Measurements from ENCODE around the gene ZNF787.

DNA sequence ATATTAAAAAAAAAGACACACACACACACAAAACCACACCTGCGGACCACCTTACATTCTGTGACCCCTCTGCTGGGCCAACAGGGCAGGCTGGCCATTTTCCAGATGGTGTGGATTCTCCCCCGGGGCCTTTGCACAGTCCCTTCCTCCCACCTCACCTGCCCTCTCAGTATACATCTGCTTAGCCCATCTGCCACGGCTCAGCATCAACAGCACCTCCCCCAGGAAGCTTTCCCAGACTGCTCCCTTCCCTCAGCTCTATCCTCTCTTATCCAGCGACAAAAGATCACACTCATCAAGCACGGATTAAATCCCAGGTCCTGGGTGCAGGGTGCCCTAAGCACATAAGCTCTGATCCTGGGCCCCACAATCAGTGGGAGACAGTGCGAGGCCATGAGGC lies 4.5 kb downstream of the ZNF787 start:
- TF ChIP-seq, protein P1, sequence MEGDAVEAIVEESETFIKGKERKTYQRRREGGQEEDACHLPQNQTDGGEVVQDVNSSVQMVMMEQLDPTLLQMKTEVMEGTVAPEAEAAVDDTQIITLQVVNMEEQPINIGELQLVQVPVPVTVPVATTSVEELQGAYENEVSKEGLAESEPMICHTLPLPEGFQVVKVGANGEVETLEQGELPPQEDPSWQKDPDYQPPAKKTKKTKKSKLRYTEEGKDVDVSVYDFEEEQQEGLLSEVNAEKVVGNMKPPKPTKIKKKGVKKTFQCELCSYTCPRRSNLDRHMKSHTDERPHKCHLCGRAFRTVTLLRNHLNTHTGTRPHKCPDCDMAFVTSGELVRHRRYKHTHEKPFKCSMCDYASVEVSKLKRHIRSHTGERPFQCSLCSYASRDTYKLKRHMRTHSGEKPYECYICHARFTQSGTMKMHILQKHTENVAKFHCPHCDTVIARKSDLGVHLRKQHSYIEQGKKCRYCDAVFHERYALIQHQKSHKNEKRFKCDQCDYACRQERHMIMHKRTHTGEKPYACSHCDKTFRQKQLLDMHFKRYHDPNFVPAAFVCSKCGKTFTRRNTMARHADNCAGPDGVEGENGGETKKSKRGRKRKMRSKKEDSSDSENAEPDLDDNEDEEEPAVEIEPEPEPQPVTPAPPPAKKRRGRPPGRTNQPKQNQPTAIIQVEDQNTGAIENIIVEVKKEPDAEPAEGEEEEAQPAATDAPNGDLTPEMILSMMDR (IDR thresholded peaks at IDR 0.05; ENCODE audit: insufficient read depth, low read length, poor library complexity, severe bottlenecking): no peak
- TF ChIP-seq EZH2phosphoT487 (conservative IDR thresholded peaks at IDR 0.05; ENCODE audit: low read length): no peak
